Measurements from ENCODE around the gene HSPBAP1. TPM values are rescaled to one million over a fixed set of nuclear protein-coding genes. Genes with fewer than 3 reads are reported as not detected.

HSPBAP1 gene
- total RNA-seq, 4 donors from 2014 or later: 1.2 to 22.8 (median 10.3) TPM

- in situ Hi-C loops (cut with MboI; ENCODE audit: low pct_ligation_motif_present in 1 of 4, low pct_unique_long_range_greater_than_20kb in 1 of 4, low sequenced_read_pairs in 3 of 4): no loop called here
- 76 to 86% methylated on average over 5 of the region's 5 CpGs for WGBS, 2 donors (ENCODE audit: low coverage in 1 of 2)
Observed at GRCh38 chr3:122776675-122777468, 16.8 kb downstream of the HSPBAP1 start.

GRCh38 chr3:122774564-122774963 is 19.1 kb downstream of the HSPBAP1 start:
- WGBS, 2 donors (ENCODE audit: low coverage in 1 of 2): 84 to 90% methylated on average over 2 to 3 of the region's 3 CpGs
- H3K4me1 ChIP-seq: no peaks in the 10 kb centered on the region
- H3K27ac ChIP-seq: no peak overlapping the region
- intact Hi-C loops (cut with DNase I; ENCODE audit: low total_unique reads) (no loop called here), in situ Hi-C loops (cut with MboI; ENCODE audit: low pct_ligation_motif_present in 1 of 4, low pct_unique_long_range_greater_than_20kb in 1 of 4, low sequenced_read_pairs in 3 of 4) (no loop called here)
- TF ChIP-seq CTCF (IDR thresholded peaks at IDR 0.05) (no peak), POLR2AphosphoS5 (IDR thresholded peaks at IDR 0.05) (no peak), POLR2A (IDR thresholded peaks at IDR 0.05) (no peak), EP300 (IDR thresholded peaks at IDR 0.05; ENCODE audit: low read depth) (no peak)
- no peaks in the 10 kb centered on the region for H3K9me3 ChIP-seq
- no peak for DNase-seq
- H3K27me3 ChIP-seq: no peaks in the 10 kb centered on the region
- no peak overlapping the region for H3K4me3 ChIP-seq
- no peaks in the 10 kb centered on the region for H3K36me3 ChIP-seq

More at GRCh38 chr3:122776675-122777468, 16.8 kb downstream of the HSPBAP1 start:
- DNase-seq: no peak
- Histone ChIP-seq H3K27me3 (no peaks in the 10 kb centered on the region), H3K9me3 (no peaks in the 10 kb centered on the region), H3K36me3 (no peaks in the 10 kb centered on the region), H3K27ac (no peak overlapping the region), H3K4me3 (no peak overlapping the region), H3K4me1 (no peaks in the 10 kb centered on the region)
- intact Hi-C loops (cut with DNase I; ENCODE audit: low total_unique reads): no loop called here
- no peak for TF ChIP-seq CTCF (IDR thresholded peaks at IDR 0.05)
- no peak for TF ChIP-seq EP300 (IDR thresholded peaks at IDR 0.05; ENCODE audit: low read depth)
- no peak for TF ChIP-seq POLR2AphosphoS5 (IDR thresholded peaks at IDR 0.05)
- no peak for TF ChIP-seq POLR2A (IDR thresholded peaks at IDR 0.05)

GRCh38 chr3:122773944-122774509 is 19.6 kb downstream of the HSPBAP1 start:
- Histone ChIP-seq H3K4me1 (no peaks in the 10 kb centered on the region), H3K27ac (peak overlapping the region in 1 of 4 donors; percentile 42), H3K27me3 (no peaks in the 10 kb centered on the region), H3K9me3 (no peaks in the 10 kb centered on the region), H3K36me3 (peaks cover 0 to under 1% (median 0%) of the 10 kb centered on the region in 4 donors), H3K4me3 (no peak overlapping the region)
- WGBS, 2 donors (ENCODE audit: low coverage in 1 of 2): 74 to 77% methylated on average over 3 of the region's 3 CpGs
- intact Hi-C loops (cut with DNase I; ENCODE audit: low total_unique reads) (no loop called here), in situ Hi-C loops (cut with MboI; ENCODE audit: low pct_ligation_motif_present in 1 of 4, low pct_unique_long_range_greater_than_20kb in 1 of 4, low sequenced_read_pairs in 3 of 4) (no loop called here)
- DNase-seq: no peak
- TF ChIP-seq POLR2A (IDR thresholded peaks at IDR 0.05) (no peak), POLR2AphosphoS5 (IDR thresholded peaks at IDR 0.05) (no peak), CTCF (IDR thresholded peaks at IDR 0.05) (no peak), EP300 (IDR thresholded peaks at IDR 0.05; ENCODE audit: low read depth) (no peak)

GRCh38 chr3:122772827-122773226 is 20.8 kb downstream of the HSPBAP1 start:
- 100% methylated on average over 1 of the region's 1 CpG for WGBS, 2 donors (ENCODE audit: low coverage in 1 of 2)
- in situ Hi-C loops (cut with MboI; ENCODE audit: low pct_ligation_motif_present in 1 of 4, low pct_unique_long_range_greater_than_20kb in 1 of 4, low sequenced_read_pairs in 3 of 4): no loop called here
- no peaks in the 10 kb centered on the region for H3K4me1 ChIP-seq
- intact Hi-C loops (cut with DNase I; ENCODE audit: low total_unique reads): no loop called here
- no peak for DNase-seq
- no peaks in the 10 kb centered on the region for H3K9me3 ChIP-seq
- no peaks in the 10 kb centered on the region for H3K27me3 ChIP-seq
- TF ChIP-seq EP300 (IDR thresholded peaks at IDR 0.05; ENCODE audit: low read depth) (no peak), POLR2A (IDR thresholded peaks at IDR 0.05) (no peak), CTCF (IDR thresholded peaks at IDR 0.05) (no peak)
- no peak overlapping the region for H3K4me3 ChIP-seq
- H3K27ac ChIP-seq: no peak overlapping the region
- peaks cover 0 to 6% (median 0%) of the 10 kb centered on the region in 4 donors for H3K36me3 ChIP-seq
